Right lobe of liver (tissue), 4 donors: ENCODE measurements around the gene JUND.

Source experiments
- POLR2A ChIP-seq: fragments of 450-650 bp; IDR thresholded peaks from one replicate; pipeline ENCODE4 v1.6.1; 2017; ENCODE audit warnings: antibody characterized with exemption, mild to moderate bottlenecking
- TF ChIP-seq, protein P1 (sequence below), 4 donors: fragments of 200-600 bp in 3 of 4; fragments of 450-650 bp in 1 of 4; IDR thresholded peaks; one replicate each; pipeline versions ENCODE4 v1.5.1 to v1.8.0; 2016 to 2022; ENCODE audit warnings: antibody characterized with exemption in 4 of 4, mild to moderate bottlenecking in 2 of 4
- donor health status: DM: no; HTN: no; CAD: no.
- donor health status: DM: no; HTN: no; CAD: no.
- donor health status: DM: no; HTN: yes; CAD: no.

DNA sequence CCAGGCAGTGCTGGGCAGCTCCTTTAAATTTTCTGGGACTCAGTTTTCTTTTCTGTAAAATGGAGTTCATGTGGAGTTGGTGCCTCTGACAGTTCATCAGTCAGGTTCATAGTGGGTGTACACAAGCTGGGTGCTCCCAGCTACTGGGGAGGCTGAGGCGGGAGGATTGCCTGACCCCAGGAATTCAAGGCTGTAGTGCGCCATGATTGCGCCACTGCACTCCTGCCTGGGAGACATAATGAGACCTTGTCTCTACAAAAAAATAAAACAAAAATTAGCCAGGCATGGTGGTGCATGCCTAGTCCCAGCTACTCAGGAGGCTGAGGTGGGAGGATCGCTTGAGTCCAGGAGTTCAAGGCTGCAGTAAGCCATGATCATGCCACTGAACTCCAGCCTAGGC is 28.3 kb downstream of the JUND start:
- TF ChIP-seq, protein P1, sequence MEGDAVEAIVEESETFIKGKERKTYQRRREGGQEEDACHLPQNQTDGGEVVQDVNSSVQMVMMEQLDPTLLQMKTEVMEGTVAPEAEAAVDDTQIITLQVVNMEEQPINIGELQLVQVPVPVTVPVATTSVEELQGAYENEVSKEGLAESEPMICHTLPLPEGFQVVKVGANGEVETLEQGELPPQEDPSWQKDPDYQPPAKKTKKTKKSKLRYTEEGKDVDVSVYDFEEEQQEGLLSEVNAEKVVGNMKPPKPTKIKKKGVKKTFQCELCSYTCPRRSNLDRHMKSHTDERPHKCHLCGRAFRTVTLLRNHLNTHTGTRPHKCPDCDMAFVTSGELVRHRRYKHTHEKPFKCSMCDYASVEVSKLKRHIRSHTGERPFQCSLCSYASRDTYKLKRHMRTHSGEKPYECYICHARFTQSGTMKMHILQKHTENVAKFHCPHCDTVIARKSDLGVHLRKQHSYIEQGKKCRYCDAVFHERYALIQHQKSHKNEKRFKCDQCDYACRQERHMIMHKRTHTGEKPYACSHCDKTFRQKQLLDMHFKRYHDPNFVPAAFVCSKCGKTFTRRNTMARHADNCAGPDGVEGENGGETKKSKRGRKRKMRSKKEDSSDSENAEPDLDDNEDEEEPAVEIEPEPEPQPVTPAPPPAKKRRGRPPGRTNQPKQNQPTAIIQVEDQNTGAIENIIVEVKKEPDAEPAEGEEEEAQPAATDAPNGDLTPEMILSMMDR (IDR thresholded peaks at IDR 0.05), result no peak
- no peak for TF ChIP-seq POLR2A
